SK-N-SH treated with all-trans-retinoic acid at 6 μM for 48 hours (cell line): Measurements from ENCODE around the gene MRPL1.

Experiments
- ATAC-seq: fragments of 200-7000 bp; cut with Tn5 transposase; 3 replicates; pipeline ENCODE4 v1.9.1; 2020; ENCODE audit warnings: mild to moderate bottlenecking, moderate library complexity
- ARNTL ChIP-seq: fragments of 450-650 bp; formaldehyde crosslinking; IDR thresholded peaks from 2 replicates; pipeline ENCODE4 v1.5.0; 2020; ENCODE audit warnings: low read depth, mild to moderate bottlenecking, moderate library complexity, borderline replicate concordance
- BACH2 ChIP-seq: fragments of 250-450 bp; sonication (Bioruptor Pico); IDR thresholded peaks from 2 replicates; pipeline ENCODE4 v1.9.0; 2021; ENCODE audit warnings: mild to moderate bottlenecking, borderline replicate concordance
- CSDC2 ChIP-seq: fragments of 250-450 bp; sonication (Bioruptor Pico); IDR thresholded peaks from 2 replicates; pipeline ENCODE4 v1.5.0; 2020; ENCODE audit warnings: mild to moderate bottlenecking, moderate library complexity
- ESRRG ChIP-seq: fragments of 250-450 bp; sonication (Bioruptor Pico); IDR thresholded peaks from 2 replicates; pipeline ENCODE4 v1.6.1; 2021; ENCODE audit warnings: mild to moderate bottlenecking
- GLIS3 ChIP-seq: fragments of 250-450 bp; sonication (Bioruptor Pico); IDR thresholded peaks from 2 replicates; pipeline ENCODE4 v1.5.0; 2020; ENCODE audit warnings: mild to moderate bottlenecking, moderate library complexity
- ISL1 ChIP-seq: fragments of 250-450 bp; sonication (Bioruptor Pico); IDR thresholded peaks from 2 replicates; pipeline ENCODE4 v2.1.2; 2022; ENCODE audit warnings: mild to moderate bottlenecking, moderate library complexity
- OSR1 ChIP-seq: fragments of 250-450 bp; sonication (Bioruptor Pico); IDR thresholded peaks from 2 replicates; pipeline ENCODE4 v1.8.0; 2022; ENCODE audit warnings: moderate library complexity, mild to moderate bottlenecking, inconsistent platforms
- PATZ1 ChIP-seq: fragments of 250-450 bp; sonication (Bioruptor Pico); IDR thresholded peaks from 2 replicates; pipeline ENCODE4 v1.8.0; 2020; ENCODE audit warnings: mild to moderate bottlenecking, moderate library complexity, borderline replicate concordance
- PPARA ChIP-seq: fragments of 250-450 bp; sonication (Bioruptor Pico); IDR thresholded peaks from 2 replicates; pipeline ENCODE4 v1.5.0; 2020; ENCODE audit warnings: mild to moderate bottlenecking, borderline replicate concordance
- RARB ChIP-seq: fragments of 250-450 bp; sonication (Bioruptor Pico); IDR thresholded peaks from 2 replicates; pipeline ENCODE4 v1.8.0; 2021; ENCODE audit warnings: mild to moderate bottlenecking, moderate library complexity
- SNAI2 ChIP-seq: fragments of 250-450 bp; sonication (Bioruptor Pico); IDR thresholded peaks from 2 replicates; pipeline ENCODE4 v1.5.0; 2020; ENCODE audit warnings: mild to moderate bottlenecking, moderate library complexity
- TCF4 ChIP-seq: fragments of 250-450 bp; sonication (Bioruptor Pico); IDR thresholded peaks from 2 replicates; pipeline ENCODE4 v1.8.0; 2021; ENCODE audit warnings: mild to moderate bottlenecking, moderate library complexity, borderline replicate concordance
- TOX ChIP-seq: fragments of 250-450 bp; sonication (Bioruptor Pico); IDR thresholded peaks from 2 replicates; pipeline ENCODE4 v1.8.0; 2021; ENCODE audit warnings: mild to moderate bottlenecking, moderate library complexity, borderline replicate concordance
- ZC3H10 ChIP-seq: fragments of 250-450 bp; sonication (Bioruptor Pico); IDR thresholded peaks from 2 replicates; pipeline ENCODE4 v1.5.1; 2021; ENCODE audit warnings: mild to moderate bottlenecking, moderate library complexity
- ZFP30 ChIP-seq: fragments of 450-650 bp; formaldehyde crosslinking; IDR thresholded peaks from 2 replicates; pipeline ENCODE4 v1.5.0; 2022; ENCODE audit warnings: mild to moderate bottlenecking, moderate library complexity
- ZNF565 ChIP-seq: fragments of 450-650 bp; formaldehyde crosslinking; conservative IDR thresholded peaks from 2 replicates; pipeline ENCODE4 v1.5.0; 2020; ENCODE audit warnings: low read depth, mild to moderate bottlenecking, moderate library complexity
- ZNF70 ChIP-seq: fragments of 450-650 bp; formaldehyde crosslinking; IDR thresholded peaks from 2 replicates; pipeline ENCODE4 v1.5.0; 2020; ENCODE audit warnings: mild to moderate bottlenecking, moderate library complexity
- ZNF8 ChIP-seq: fragments of 450-650 bp; formaldehyde crosslinking; IDR thresholded peaks from 2 replicates; pipeline ENCODE4 v1.5.0; 2020; ENCODE audit warnings: mild to moderate bottlenecking, moderate library complexity
- TF ChIP-seq, protein P1 (sequence below): fragments of 250-450 bp; sonication (Bioruptor Pico); IDR thresholded peaks from 2 replicates; pipeline ENCODE4 v1.5.0; 2020; ENCODE audit warnings: mild to moderate bottlenecking, moderate library complexity
- TF ChIP-seq, protein P2 (sequence below): fragments of 250-450 bp; sonication (Bioruptor Pico); IDR thresholded peaks from 2 replicates; pipeline ENCODE4 v1.8.0; 2021; ENCODE audit warnings: low read depth, mild to moderate bottlenecking, moderate library complexity, borderline replicate concordance
- TF ChIP-seq, protein P3 (sequence below): fragments of 250-450 bp; sonication (Bioruptor Pico); IDR thresholded peaks from 2 replicates; pipeline ENCODE4 v1.5.1; 2020; ENCODE audit warnings: low read depth, mild to moderate bottlenecking, moderate library complexity
- TF ChIP-seq, protein P4 (sequence below): fragments of 250-450 bp; sonication (Bioruptor Pico); IDR thresholded peaks from 2 replicates; pipeline ENCODE4 v1.5.1; 2021; ENCODE audit warnings: mild to moderate bottlenecking, moderate library complexity

MRPL1 gene

DNA sequence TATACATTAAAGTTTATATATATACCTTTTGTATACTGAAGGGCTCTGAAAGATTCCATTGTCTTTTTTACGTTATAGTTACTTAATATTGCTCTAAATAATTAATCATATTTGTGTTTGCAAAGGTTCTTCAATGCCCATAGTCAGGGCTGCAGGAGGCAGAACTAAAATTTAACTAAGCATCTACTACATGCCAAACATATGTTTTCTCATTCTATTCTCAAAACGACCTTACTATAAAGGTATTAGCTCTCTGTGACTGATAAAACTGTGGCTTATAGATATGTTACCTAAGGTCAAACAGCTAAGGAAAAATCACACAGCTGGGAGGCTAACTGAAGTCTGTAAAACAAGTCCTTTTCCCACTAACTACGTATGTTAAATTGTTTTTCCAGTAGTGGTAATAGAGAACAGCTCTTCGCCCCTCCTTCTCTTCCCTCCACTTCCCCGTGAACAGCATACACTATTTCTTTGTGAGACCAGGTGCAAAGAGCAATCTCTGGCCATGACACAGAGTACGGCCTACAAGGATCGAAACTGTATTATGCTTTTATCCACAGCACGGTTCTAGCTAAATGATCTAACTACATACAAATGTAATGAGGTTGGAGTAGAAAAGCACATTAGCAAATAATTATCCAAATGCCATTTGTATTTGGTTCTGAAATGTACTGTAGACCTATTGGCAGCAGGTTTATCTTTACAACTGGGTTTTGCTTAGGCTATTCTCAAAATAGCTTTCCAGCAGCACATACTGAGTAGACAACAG is 45.1 kb upstream of the MRPL1 start:
- TF ChIP-seq GLIS3 (CRISPR knock-in tag) (no peak), ZNF70 (CRISPR knock-in tag) (no peak), PPARA (CRISPR knock-in tag) (no peak), PATZ1 (CRISPR knock-in tag) (no peak), ESRRG (no peak), BACH2 (CRISPR knock-in tag) (no peak), RARB (CRISPR knock-in tag) (no peak), TCF4 (CRISPR knock-in tag) (no peak), ARNTL (CRISPR knock-in tag) (no peak), SNAI2 (CRISPR knock-in tag) (no peak), ZNF8 (CRISPR knock-in tag) (no peak), OSR1 (CRISPR knock-in tag) (no peak), ISL1 (CRISPR knock-in tag) (no peak), ZFP30 (CRISPR knock-in tag) (no peak), ZNF565 (CRISPR knock-in tag) (no peak)
- TF ChIP-seq, protein P1, sequence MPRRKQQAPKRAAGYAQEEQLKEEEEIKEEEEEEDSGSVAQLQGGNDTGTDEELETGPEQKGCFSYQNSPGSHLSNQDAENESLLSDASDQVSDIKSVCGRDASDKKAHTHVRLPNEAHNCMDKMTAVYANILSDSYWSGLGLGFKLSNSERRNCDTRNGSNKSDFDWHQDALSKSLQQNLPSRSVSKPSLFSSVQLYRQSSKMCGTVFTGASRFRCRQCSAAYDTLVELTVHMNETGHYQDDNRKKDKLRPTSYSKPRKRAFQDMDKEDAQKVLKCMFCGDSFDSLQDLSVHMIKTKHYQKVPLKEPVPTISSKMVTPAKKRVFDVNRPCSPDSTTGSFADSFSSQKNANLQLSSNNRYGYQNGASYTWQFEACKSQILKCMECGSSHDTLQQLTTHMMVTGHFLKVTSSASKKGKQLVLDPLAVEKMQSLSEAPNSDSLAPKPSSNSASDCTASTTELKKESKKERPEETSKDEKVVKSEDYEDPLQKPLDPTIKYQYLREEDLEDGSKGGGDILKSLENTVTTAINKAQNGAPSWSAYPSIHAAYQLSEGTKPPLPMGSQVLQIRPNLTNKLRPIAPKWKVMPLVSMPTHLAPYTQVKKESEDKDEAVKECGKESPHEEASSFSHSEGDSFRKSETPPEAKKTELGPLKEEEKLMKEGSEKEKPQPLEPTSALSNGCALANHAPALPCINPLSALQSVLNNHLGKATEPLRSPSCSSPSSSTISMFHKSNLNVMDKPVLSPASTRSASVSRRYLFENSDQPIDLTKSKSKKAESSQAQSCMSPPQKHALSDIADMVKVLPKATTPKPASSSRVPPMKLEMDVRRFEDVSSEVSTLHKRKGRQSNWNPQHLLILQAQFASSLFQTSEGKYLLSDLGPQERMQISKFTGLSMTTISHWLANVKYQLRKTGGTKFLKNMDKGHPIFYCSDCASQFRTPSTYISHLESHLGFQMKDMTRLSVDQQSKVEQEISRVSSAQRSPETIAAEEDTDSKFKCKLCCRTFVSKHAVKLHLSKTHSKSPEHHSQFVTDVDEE (CRISPR knock-in tag): no peak
- TF ChIP-seq, protein P2, sequence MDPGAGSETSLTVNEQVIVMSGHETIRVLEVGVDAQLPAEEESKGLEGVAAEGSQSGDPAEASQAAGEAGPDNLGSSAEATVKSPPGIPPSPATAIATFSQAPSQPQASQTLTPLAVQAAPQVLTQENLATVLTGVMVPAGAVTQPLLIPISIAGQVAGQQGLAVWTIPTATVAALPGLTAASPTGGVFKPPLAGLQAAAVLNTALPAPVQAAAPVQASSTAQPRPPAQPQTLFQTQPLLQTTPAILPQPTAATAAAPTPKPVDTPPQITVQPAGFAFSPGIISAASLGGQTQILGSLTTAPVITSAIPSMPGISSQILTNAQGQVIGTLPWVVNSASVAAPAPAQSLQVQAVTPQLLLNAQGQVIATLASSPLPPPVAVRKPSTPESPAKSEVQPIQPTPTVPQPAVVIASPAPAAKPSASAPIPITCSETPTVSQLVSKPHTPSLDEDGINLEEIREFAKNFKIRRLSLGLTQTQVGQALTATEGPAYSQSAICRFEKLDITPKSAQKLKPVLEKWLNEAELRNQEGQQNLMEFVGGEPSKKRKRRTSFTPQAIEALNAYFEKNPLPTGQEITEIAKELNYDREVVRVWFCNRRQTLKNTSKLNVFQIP (CRISPR knock-in tag): no peak
- TF ChIP-seq, protein P3, sequence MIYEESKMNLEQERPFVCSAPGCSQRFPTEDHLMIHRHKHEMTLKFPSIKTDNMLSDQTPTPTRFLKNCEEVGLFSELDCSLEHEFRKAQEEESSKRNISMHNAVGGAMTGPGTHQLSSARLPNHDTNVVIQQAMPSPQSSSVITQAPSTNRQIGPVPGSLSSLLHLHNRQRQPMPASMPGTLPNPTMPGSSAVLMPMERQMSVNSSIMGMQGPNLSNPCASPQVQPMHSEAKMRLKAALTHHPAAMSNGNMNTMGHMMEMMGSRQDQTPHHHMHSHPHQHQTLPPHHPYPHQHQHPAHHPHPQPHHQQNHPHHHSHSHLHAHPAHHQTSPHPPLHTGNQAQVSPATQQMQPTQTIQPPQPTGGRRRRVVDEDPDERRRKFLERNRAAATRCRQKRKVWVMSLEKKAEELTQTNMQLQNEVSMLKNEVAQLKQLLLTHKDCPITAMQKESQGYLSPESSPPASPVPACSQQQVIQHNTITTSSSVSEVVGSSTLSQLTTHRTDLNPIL: no peak
- TF ChIP-seq, protein P4, sequence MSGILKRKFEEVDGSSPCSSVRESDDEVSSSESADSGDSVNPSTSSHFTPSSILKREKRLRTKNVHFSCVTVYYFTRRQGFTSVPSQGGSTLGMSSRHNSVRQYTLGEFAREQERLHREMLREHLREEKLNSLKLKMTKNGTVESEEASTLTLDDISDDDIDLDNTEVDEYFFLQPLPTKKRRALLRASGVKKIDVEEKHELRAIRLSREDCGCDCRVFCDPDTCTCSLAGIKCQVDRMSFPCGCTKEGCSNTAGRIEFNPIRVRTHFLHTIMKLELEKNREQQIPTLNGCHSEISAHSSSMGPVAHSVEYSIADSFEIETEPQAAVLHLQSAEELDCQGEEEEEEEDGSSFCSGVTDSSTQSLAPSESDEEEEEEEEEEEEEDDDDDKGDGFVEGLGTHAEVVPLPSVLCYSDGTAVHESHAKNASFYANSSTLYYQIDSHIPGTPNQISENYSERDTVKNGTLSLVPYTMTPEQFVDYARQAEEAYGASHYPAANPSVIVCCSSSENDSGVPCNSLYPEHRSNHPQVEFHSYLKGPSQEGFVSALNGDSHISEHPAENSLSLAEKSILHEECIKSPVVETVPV (CRISPR knock-in tag): no peak
- no peak for ATAC-seq

DNA sequence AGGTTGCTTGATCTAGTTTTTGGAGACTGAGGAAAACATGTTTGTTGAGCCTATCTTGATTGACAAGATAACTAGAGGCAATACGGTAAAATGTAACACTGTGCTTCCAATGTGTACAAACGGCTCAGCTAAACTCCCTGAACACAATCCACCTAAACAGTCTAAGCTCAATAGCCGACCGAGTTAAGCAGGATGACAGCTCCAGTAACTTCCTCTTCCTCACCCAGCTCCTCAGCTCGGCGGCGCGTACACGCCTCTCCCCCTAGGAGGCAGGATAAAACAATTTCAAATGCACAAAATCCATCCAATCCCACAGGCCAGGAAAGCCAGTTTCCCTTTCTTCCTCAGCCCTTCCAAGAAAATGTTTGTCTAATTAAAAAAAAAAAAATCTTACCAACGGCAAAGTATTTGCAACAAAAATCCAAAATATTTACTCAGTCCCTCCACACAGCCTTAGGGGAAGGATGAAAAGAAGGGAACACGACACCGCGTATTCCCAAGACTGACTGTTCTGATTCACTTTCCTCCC is 44.5 kb upstream of the MRPL1 start:
- TF ChIP-seq ISL1 (CRISPR knock-in tag) (no peak), CSDC2 (CRISPR knock-in tag) (no peak), ARNTL (CRISPR knock-in tag) (no peak), ZC3H10 (no peak), OSR1 (CRISPR knock-in tag) (no peak), TOX (CRISPR knock-in tag) (no peak), ZNF70 (CRISPR knock-in tag) (no peak), ESRRG (no peak), TCF4 (CRISPR knock-in tag) (no peak), PPARA (CRISPR knock-in tag) (no peak), BACH2 (CRISPR knock-in tag) (no peak), ZNF8 (CRISPR knock-in tag) (no peak), PATZ1 (CRISPR knock-in tag) (no peak), GLIS3 (CRISPR knock-in tag) (no peak)
- TF ChIP-seq, protein P4 (CRISPR knock-in tag): no peak
- TF ChIP-seq, protein P3: no peak
- ATAC-seq: peak; percentile 80
